Epithelial cell of esophagus (primary cell): Measurements from ENCODE around the gene USH2A.
"Not testable (repeated sequence)": the region's sequence is repeated elsewhere in the genome, so short reads cannot be mapped to it uniquely, and the experiment has no call there.

Experiments used
- DNase-seq: peaks from one replicate; pipeline ENCODE4 v3.0.0; 2010; ENCODE audit warnings: low read depth
- H3K4me3 ChIP-seq: 2 replicates; pipeline ENCODE4 v1.5.1; 2011; ENCODE audit warnings: mild to moderate bottlenecking, low read length, control low read depth
- TF ChIP-seq, protein P1 (sequence below): IDR thresholded peaks from 2 replicates; pipeline ENCODE4 v1.5.1; 2011; ENCODE audit warnings: low read depth, mild to moderate bottlenecking, low read length, control low read depth, inconsistent platforms; ENCODE audit not compliant: insufficient read depth; ENCODE audit errors: missing control alignments

The USH2A gene

DNA sequence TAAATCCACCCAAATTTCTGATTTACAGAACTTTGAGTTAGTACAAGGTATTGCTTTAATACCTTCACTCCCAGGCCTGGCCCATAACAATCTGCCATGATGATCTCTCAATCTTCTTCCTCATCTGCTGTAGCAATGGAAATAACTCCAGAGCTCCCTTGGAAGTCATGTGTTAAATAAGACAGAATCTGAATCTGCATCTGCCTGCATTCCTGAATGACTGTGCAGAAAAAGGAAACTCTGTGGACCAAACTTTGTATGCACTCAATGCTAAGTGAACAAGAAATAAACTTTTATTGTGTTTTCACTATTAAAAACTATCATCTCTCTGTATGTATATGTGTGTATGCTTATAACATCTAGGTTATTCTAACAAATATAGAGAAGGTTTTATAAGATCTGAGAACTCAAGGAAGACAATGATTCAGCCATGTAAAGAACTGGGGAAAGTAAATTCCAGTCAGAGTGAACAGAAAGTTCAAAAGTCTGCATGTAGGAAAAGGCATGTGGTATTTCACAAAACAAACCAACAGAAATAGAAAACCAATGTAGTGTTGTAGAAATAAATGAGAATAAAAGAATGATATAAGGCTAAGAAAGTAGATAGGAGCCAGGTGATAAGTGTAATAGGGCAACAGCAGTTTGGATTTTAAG, 390.2 kb downstream of the USH2A start:
- H3K4me3 ChIP-seq = no peak overlapping the region
- DNase-seq = no peak
- TF ChIP-seq, protein P1, sequence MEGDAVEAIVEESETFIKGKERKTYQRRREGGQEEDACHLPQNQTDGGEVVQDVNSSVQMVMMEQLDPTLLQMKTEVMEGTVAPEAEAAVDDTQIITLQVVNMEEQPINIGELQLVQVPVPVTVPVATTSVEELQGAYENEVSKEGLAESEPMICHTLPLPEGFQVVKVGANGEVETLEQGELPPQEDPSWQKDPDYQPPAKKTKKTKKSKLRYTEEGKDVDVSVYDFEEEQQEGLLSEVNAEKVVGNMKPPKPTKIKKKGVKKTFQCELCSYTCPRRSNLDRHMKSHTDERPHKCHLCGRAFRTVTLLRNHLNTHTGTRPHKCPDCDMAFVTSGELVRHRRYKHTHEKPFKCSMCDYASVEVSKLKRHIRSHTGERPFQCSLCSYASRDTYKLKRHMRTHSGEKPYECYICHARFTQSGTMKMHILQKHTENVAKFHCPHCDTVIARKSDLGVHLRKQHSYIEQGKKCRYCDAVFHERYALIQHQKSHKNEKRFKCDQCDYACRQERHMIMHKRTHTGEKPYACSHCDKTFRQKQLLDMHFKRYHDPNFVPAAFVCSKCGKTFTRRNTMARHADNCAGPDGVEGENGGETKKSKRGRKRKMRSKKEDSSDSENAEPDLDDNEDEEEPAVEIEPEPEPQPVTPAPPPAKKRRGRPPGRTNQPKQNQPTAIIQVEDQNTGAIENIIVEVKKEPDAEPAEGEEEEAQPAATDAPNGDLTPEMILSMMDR = no peak

DNA sequence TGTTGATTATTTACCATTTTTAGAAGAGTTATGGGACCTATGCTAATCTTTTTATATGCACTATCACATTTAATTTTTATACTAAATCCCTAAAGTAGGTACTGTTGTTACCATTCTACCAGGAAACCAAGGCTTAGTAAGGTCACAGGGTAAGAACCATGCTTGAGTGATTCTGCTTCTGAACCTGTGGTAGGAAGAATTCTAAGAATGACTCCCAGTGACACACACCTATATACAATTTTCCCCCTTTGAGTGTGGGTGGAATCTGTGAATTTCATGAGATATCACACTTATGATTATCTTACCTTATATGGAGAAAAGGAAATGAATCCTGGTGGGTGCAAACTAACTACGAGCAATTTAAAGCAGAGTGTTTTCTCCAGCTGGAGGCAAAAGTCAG, 391.0 kb downstream of the USH2A start:
- TF ChIP-seq, protein P1 = no peak
- DNase-seq = no peak
- H3K4me3 ChIP-seq = no peak overlapping the region

- TF ChIP-seq, protein P1 = no peak
- no peak overlapping the region for H3K4me3 ChIP-seq
- DNase-seq = no peak
Measured at GRCh38 chr1:216028631-216029030, 394.6 kb downstream of the USH2A start.

DNA sequence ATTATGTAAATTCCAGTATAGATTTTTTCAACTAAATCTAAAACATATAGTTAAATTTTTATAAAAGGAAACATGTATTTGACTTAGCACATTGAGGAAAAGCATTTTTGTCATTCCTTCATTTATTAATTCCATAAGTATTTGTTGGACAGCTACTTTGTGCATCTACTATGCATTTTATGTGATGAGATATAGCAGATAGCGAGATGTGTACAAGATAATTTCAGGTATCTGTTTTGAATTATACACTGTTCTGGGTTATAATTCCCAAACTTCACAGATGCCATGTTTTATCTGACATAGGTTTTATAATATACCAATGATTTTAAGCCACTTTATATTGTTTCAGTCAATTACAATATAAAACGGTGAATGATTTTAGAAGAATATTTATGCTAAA, 398.7 kb downstream of the USH2A start:
- DNase-seq = no peak
- TF ChIP-seq, protein P1 = no peak
- no peak overlapping the region for H3K4me3 ChIP-seq

- no peak overlapping the region for H3K4me3 ChIP-seq
- DNase-seq = no peak
- TF ChIP-seq, protein P1 = no peak
Measured at GRCh38 chr1:216020743-216021345, 402.4 kb downstream of the USH2A start.

DNA sequence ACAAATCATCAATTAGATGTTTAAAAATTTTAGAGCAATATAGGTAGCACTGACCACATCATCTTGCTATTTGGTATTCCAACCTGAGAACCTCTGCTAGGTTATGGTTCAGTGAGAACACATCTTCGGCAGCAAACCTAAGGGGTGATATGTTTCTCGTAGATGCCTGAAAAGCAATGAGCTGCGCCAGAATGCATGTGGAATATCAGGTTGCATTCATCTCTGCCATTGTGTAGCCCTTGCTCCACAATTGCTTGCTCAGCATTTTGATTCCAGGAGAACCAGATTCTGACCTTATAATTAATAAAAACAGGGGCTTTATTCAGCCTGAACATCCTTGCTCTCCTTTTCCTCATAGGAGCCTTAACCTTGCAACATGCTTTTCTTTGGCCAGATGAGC, 408.1 kb downstream of the USH2A start:
- TF ChIP-seq, protein P1 = no peak
- no peak for DNase-seq
- H3K4me3 ChIP-seq = no peak overlapping the region

GRCh38 chr1:216014086-216014485, 409.2 kb downstream of the USH2A start:
- no peak overlapping the region for H3K4me3 ChIP-seq
- TF ChIP-seq, protein P1 = no peak
- no peak for DNase-seq

GRCh38 chr1:216009456-216009855, 413.8 kb downstream of the USH2A start:
- not testable (repeated sequence) for H3K4me3 ChIP-seq, DNase-seq
